ENCODE measurements around the gene FAM114A1.
"Not testable (repeated sequence)": the region's sequence is repeated elsewhere in the genome, so short reads cannot be mapped to it uniquely, and the experiment has no call there.

The FAM114A1 gene

DNA sequence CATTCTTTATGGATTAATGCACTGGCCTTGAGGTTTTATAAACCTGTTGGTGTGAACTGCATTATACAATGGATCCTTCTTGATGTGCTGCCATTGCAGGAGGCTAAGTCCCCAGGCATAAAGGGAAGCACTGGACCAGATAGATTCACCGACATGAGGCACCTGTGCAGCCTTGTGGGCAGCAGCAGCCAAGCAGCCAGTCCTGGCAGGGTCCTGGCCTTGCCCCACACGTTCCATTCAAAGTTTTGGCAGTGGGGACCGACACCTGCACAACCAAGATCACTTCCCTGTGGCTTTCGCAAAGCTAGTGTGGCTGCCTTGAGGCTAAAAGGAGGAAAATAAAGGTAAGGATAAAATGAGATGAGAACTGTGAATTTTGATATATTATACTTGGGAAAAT lies 111.5 kb downstream of the FAM114A1 start:
- no peak for DNase-seq

DNA sequence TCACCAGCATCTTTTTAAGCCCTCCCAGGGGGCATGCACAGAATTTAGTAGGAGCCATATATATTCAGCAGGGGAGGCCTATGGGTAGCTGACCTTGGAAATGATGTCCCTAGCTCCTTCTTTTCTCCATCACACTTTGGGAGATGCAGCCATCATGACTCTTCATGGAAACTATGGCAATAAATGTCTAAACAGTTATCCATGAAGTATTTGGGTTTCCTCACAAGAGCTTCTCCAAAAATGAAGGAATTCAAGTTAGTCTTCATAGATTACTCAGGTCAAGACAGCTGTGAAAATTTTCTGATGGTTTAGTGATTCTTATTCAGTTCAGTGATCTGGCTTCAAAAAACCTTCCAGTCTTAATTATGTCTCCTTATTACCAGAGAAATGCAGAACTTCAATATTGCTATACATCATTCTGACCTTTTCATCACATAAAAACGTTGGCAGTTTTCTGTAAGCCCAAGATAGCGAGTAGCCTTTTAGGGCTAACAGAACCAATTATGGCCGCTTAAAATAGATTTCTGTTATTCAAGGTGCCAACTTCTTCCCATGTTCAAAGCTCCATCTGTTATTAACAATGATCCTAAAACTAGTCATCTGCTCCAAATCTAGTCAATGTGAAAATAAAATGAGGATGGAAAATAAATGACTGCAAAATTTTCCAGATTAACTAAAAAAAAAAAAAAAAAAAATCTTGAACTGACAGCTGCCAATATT lies 112.1 kb downstream of the FAM114A1 start:
- no peak for DNase-seq

DNA sequence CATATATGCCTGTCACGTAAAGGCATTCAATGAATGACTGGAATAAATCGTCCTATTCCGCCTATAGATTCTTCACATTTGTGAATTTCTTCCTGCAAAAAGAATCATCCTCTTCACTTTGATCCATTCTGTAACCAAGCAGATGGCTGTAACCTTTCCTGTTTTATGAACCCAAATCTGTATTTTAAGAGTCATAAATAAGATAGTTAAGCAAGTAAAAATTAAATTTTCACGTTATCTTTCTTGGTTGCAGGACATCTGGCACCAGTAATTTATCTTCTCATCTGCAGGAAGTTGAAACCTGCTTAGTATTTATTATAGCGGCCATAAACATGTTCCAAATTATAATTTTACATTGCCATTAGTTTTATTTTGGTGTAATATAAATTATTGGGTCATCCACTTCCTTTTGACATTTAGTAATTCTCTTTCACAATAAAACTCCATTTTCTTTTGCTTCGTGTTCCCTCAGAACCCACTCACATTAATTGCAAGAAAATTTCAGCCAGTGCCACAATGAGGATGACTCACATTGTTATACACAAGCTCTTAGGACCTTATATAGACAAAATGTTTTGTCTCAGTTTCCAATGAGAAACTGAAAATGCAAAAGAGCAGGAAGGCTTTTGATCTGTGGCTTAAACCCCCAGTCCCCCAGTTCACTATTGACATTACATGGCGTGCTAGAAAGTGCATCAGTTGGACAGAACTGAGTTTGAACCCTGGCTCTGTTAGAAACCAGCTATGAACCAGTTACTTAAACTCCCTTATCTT lies 113.5 kb downstream of the FAM114A1 start:
- DNase-seq: peak; percentile 74

DNA sequence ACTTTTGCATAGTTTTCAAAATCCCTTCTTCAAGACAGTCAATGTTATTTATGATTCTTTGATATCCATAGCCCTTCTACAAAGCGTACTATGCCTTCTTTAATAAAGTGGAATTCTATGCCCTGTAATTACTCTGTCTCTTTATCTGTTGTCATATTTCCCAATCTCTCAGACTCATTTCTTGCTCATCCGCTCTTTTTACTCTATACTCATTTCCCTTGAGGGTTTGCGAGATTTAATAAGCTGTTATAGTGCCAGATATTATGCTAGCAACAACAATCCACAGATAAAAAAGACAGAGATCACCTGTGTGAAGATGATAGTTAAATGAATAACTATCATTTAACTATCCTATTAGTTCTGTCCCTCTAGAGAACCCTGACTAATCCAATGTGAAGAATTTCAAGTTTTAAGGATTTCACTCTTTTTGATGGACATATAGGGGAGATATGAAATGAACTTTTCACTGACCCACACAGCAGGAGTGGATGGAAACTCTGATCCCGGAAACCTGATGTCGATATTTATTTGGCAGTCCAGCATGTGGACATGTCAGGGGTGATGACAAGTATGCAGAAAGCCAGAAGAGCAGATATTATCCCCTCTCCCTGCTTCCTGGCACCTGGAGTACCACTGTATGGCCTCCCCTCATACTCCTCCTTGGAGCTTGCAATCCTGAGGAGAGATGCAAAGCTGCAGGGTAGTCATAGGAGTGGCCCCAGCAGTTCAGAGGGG lies 114.9 kb downstream of the FAM114A1 start:
- no peak for DNase-seq

DNA sequence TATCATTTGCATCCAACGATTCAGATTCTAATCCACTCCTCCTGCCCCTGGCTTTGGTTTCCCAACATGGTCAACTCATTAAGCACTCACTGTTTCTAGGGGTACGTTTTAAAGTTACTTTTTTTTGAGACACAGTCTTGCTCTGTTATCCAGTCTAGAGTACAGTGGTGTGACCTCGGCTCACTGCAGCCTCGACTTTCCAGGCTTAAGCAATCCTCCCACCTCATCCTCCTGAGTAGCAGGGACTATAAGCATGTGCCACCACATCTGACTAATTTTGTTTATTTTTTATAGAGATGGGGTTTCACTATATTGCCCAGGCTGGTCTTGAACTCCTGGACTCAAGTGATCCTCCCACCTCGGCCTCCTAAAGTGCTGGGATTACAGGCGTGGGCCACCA lies 115.7 kb downstream of the FAM114A1 start:
- no peak for DNase-seq

DNA sequence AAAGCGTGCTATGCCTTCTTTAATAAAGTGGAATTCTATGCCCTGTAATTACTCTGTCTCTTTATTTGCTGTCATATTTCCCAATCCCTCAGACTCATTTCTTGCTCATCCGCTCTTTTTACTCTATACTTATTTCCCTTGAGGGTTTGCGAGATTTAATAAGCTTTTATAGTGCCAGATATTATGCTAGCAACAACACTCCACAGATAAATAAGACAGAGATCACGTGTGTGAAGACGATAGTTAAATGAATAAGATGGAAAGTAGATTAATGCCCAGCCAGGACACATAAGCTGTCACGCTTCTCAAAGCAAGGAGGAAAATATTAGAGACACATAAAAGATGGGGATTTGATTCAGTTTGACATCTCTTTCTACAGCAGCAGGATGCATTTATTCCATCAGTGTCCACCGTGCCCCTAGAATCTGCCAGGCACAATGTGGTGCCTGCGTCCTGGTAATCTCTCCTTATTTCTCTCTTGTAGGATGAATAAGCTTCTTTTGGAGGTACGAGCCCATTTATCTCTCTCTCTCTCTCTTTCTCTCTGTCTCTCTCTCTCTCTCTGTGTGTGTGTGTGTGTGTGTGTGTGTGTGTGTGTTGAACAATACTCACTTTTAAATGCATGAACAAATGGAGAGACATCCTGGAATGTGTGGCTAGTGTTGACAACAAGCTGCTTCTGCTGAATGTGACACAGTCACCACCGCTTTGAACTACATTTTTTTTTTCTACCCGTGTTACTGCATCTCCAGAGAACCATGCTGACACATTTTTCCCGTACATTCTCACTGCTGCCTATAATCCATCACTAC lies 116.4 kb downstream of the FAM114A1 start:
- peak; percentile 24 for DNase-seq

DNA sequence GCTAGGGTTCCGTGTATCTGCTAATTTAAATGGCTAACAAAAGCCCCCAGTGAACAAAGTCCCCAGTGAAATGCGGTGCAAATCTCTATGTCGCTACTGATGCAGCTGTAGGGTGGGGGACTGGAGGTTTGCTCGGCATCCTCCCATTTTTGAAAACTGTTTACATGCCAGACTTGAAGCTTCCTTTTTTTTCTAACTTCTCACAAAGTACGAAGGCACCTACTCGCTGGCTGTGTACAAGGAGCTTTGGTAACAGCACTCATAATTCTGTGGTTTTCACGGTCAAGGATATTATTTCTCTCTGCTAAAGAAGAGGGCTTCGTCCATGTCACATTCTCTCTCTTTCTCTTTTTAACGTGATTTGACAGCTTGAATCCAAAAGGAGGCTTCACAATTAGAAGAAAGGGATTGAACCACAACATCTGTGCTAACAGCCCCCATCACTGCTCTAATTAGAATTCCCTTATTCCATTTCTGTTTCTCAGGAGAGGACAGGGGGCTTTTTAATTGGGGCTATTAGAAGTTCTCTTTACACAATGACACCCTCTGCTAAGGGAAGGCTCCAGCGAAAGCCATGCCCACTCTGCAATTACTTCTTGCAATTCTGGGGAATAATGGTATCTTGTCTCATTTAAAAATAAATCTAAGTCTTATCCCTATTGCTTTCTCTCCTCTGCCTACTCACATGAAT lies 117.9 kb downstream of the FAM114A1 start:
- DNase-seq: no peak

DNA sequence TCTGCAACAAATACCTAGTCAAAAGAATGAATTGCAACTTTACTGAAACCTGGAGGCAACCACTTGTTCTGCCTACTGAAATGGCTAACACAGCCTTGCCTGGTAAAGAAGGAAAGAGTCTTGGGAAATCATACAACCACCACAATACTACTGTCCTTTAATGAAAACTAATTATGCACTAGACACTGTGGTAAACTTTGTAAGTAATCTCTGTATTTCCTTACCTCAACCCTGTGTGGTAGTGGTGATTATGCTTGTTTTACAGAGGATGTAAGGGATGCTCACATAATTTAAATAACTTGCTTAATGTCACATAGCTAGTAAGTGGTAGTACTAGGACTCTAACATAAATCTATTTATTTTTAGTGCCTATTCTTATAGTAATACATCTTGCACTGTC lies 119.9 kb downstream of the FAM114A1 start:
- DNase-seq: peak; percentile 24

DNA sequence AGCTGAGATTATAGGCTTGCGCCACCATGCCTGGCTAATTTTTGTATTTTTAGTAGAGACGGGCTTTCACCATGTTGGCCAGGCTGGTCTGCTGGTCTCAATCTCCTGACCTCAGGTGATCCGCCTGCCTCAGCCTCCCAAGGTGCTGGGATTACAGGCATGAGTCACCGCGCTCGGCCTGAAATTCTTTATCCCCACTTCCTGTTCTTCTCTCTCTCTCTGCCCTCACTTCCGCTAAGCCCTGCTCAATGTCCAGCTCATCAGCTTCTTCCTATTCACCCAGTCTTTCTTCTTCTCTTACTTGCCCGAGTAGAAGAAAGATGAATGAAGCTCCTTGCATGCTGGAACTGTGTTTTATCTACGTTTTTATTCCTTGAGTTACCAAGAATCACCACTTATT lies 120.7 kb downstream of the FAM114A1 start:
- DNase-seq: not testable (repeated sequence)

DNA sequence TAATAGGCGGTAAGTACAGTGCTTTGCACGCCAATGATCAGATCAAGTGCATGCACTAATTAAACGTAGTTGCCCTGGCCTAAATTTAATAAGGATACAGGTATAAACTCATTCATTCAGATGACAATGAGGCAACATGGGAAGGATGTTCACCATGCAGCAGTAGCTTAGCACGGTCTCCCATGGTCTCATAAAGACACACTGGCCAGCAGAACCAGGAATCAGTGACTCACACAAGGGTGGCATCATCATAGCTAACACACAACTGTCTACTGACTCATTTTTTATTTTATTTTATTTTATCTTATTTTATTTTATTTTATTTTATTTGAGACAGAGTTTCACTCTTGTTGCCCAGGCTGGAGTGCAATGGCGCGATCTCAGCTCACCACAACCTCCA lies 121.9 kb downstream of the FAM114A1 start:
- no peak for DNase-seq

DNA sequence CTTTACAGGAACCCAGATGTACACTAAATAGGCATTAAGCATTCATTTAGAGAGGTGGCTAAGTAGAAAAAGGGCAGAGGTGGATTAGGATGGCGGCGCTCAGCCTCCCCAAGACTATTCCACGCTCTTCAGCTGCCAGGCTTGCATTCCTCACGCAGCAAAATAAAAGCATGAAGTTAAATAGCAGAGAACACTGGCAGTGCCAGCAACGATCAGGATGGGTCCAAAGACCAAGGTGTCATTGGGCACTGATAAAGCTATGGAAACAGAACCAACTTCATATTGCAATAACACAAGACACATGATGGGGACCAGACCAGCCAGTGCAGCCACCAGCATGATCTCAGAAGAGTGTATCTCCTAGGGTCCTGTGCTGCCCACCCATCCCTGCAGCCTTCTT lies 122.6 kb downstream of the FAM114A1 start:
- no peak for DNase-seq

DNA sequence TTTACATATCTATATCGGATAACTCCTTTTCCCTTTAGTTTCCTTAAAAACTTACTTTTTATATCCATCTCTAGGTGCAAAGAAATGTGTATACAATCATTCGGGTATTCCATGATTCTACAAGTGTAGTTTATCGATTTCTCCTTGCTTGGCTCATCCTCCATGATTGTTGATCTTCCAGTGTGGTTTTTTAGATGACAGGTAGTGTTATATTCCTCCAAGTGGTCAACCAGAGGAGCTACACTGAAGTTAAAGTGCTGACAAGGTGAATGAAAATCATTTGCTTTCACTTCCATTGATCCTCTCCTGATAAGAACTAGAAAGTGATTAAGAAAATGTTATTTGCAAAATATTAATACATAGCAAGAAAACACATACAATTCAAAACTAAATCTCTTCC lies 126.1 kb downstream of the FAM114A1 start:
- DNase-seq: no peak

DNA sequence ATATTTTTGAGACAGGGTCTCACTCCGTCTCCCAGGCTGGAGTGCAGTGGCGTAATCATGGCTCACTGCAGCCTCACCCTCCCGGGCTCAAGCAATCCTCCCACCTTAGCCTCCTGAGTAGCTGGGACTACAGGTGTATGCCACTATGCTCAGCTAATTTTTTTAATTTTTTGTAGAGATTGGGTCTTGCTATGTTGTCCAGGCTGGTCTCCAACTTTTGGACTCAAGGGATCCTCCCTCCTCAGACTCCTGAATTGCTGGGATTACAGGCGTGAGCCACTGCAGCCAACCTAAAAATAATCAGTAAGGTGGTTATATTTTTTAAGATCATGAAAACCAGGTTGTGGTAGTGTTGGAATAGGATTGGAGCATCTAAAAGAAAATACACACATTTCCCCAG lies 126.5 kb downstream of the FAM114A1 start:
- no peak for DNase-seq

Measured in activated CD4-positive, alpha-beta T cell treated with anti-CD3 and anti-CD28 coated beads, Interleukin-2, Interleukin-6, amounts not matched to agents 100 ng/mL and 50 ng/mL, durations not matched to agents 16 hours and 8 hours (primary cell).